Smooth muscle cell (in vitro differentiated cells): ENCODE measurements around the gene CDC42EP4. TPM values are rescaled to one million over a fixed set of nuclear protein-coding genes. Genes with fewer than 3 reads are reported as not detected.

ENCODE experiments used
- DNase-seq: peaks from one replicate; lab custom pipeline; 2025; ENCODE audit not compliant: unreplicated experiment; lab: John Stamatoyannopoulos, UW
- H2AFZ ChIP-seq: fragments of 200-600 bp; sonication (generic); 2 replicates; pipeline ENCODE4 v1.6.0; 2016; ENCODE audit warnings: antibody characterized with exemption, low read depth, mild to moderate bottlenecking
- H3F3A ChIP-seq: fragments of 200-600 bp; sonication (generic); 2 replicates; pipeline ENCODE4 v1.6.0; 2017; ENCODE audit warnings: antibody characterized with exemption, low read depth
- H3K27ac ChIP-seq: fragments of 200-600 bp; sonication (generic); 2 replicates; pipeline ENCODE4 v1.5.1; 2016; ENCODE audit warnings: low read depth, mild to moderate bottlenecking
- H3K27me3 ChIP-seq: fragments of 200-600 bp; sonication (generic); 2 replicates; pipeline ENCODE4 v1.6.1; 2016; ENCODE audit warnings: low read depth, mild to moderate bottlenecking
- H3K36me3 ChIP-seq: fragments of 200-600 bp; sonication (generic); 2 replicates; pipeline ENCODE4 v1.5.1; 2016; ENCODE audit warnings: low read depth
- H3K4me1 ChIP-seq: fragments of 200-600 bp; sonication (generic); 2 replicates; pipeline ENCODE4 v1.5.1; 2016; ENCODE audit warnings: low read depth
- H3K4me2 ChIP-seq: fragments of 200-600 bp; sonication (generic); 2 replicates; pipeline ENCODE4 v1.6.0; 2016; ENCODE audit warnings: mild to moderate bottlenecking
- H3K4me3 ChIP-seq: fragments of 200-600 bp; sonication (generic); 2 replicates; pipeline ENCODE4 v1.5.1; 2016; ENCODE audit warnings: mild to moderate bottlenecking
- H3K79me2 ChIP-seq: fragments of 200-600 bp; sonication (generic); 2 replicates; pipeline ENCODE4 v1.6.0; 2016; ENCODE audit warnings: low read depth, mild to moderate bottlenecking
- H3K9ac ChIP-seq: fragments of 200-600 bp; sonication (generic); 2 replicates; pipeline ENCODE4 v1.6.0; 2016; ENCODE audit warnings: low read depth
- H3K9me3 ChIP-seq: fragments of 200-600 bp; sonication (generic); replicated peaks from 2 replicates; pipeline ENCODE4 v1.5.1; 2016; ENCODE audit warnings: low read depth
- H4K20me1 ChIP-seq: fragments of 200-600 bp; sonication (generic); 2 replicates; pipeline ENCODE4 v1.6.0; 2016; ENCODE audit warnings: low read depth
- CTCF ChIP-seq: fragments of 200-600 bp; sonication (generic); IDR thresholded peaks from 2 replicates; pipeline ENCODE4 v1.5.1; 2017; ENCODE audit warnings: borderline replicate concordance, mild to moderate bottlenecking, antibody characterized with exemption; ENCODE audit not compliant: insufficient read depth, poor library complexity, severe bottlenecking
- WGBS: methylation state at CpG from one replicate; pipeline ENCODE4 v1.1.7; 2016; ENCODE audit warnings: low lambda C conversion rate; 5-methylcytosine and 5-hydroxymethylcytosine counted together
- polyA plus RNA-seq: library from polyadenylated mRNA; unstranded; fragments of >200 nt; fragmentation: Nextera tagmentation; extraction: Ambion mirVana; gene quantifications from 2 replicates; pipeline ENCODE4 v1.2.1, GENCODE V29; 2016
- total RNA-seq: library from RNA; depleted of rRNA; stranded (reverse); fragments of >200 nt; gene quantifications from 2 replicates; pipeline ENCODE4 v1.2.3, GENCODE V29; 2014

Gene CDC42EP4
- total and polyA plus RNA-seq, 2 experiments from 2014 or later, result 15.1 to 21.4 TPM

- Histone ChIP-seq H4K20me1 (peaks cover 68% of the 10 kb centered on the region), H2AFZ (no peak overlapping the region), H3K9ac (no peak overlapping the region), H3K27ac (no peak overlapping the region), H3K4me1 (peaks cover 29% of the 10 kb centered on the region), H3K36me3 (no peaks in the 10 kb centered on the region), H3K9me3 (no peaks in the 10 kb centered on the region), H3F3A (peaks cover 12% of the 10 kb centered on the region), H3K79me2 (peaks cover 69% of the 10 kb centered on the region), H3K27me3 (no peaks in the 10 kb centered on the region), H3K4me2 (no peak overlapping the region), H3K4me3 (no peak overlapping the region)
- no peak for DNase-seq
- WGBS, result 95% methylated on average over 8 of the region's 9 CpGs
- TF ChIP-seq CTCF, result no peak
Observed at GRCh38 chr17:73307130-73307529, 4.7 kb downstream of the CDC42EP4 start.

- peak overlapping the region; percentile 82 for H3K4me2 ChIP-seq
- no peak overlapping the region for H3K9ac ChIP-seq
- peak overlapping the region; percentile 81 for H3K27ac ChIP-seq
- H3K27me3 ChIP-seq, result no peaks in the 10 kb centered on the region
- H3F3A ChIP-seq, result peaks cover 12% of the 10 kb centered on the region
- TF ChIP-seq CTCF, result no peak
- no peak for DNase-seq
- no peaks in the 10 kb centered on the region for H3K9me3 ChIP-seq
- H3K79me2 ChIP-seq, result peaks cover 76% of the 10 kb centered on the region
- peaks cover 78% of the 10 kb centered on the region for H4K20me1 ChIP-seq
- no peak overlapping the region for H2AFZ ChIP-seq
- H3K4me3 ChIP-seq, result peak overlapping the region; percentile 34
- peaks cover 29% of the 10 kb centered on the region for H3K4me1 ChIP-seq
- WGBS, result 60% methylated on average over 11 of the region's 11 CpGs
- no peaks in the 10 kb centered on the region for H3K36me3 ChIP-seq
Observed at GRCh38 chr17:73305845-73306836, 5.7 kb downstream of the CDC42EP4 start.

GRCh38 chr17:73304971-73305812, 6.6 kb downstream of the CDC42EP4 start:
- WGBS, result 32% methylated on average over 16 of the region's 16 CpGs
- Histone ChIP-seq H3K9ac (peak overlapping the region; percentile 24), H3K79me2 (peaks cover 83% of the 10 kb centered on the region), H3F3A (peaks cover 12% of the 10 kb centered on the region), H2AFZ (no peak overlapping the region), H3K36me3 (no peaks in the 10 kb centered on the region), H4K20me1 (peaks cover 87% of the 10 kb centered on the region), H3K27me3 (no peaks in the 10 kb centered on the region), H3K27ac (peak overlapping the region; percentile 81), H3K9me3 (no peaks in the 10 kb centered on the region), H3K4me2 (peak overlapping the region; percentile 82), H3K4me1 (peaks cover 27% of the 10 kb centered on the region), H3K4me3 (peak overlapping the region; percentile 34)
- TF ChIP-seq CTCF, result peak; percentile 35
- peak; percentile 55 for DNase-seq
